ENCODE measurements around the gene CDK15.

The CDK15 gene

GRCh38 chr2:201880579-201880978, 74.2 kb downstream of the CDK15 start:
- DNase-seq, result no peak

- no peak for DNase-seq
Measured at GRCh38 chr2:201880993-201881611, 74.8 kb downstream of the CDK15 start.

GRCh38 chr2:201881741-201882140, 75.4 kb downstream of the CDK15 start:
- no peak for DNase-seq

- DNase-seq, result peak; percentile 4
Measured at GRCh38 chr2:201882353-201883090, 76.2 kb downstream of the CDK15 start.

GRCh38 chr2:201883606-201884369, 77.5 kb downstream of the CDK15 start:
- DNase-seq, result no peak

- no peak for DNase-seq
Measured at GRCh38 chr2:201886504-201886903, 80.2 kb downstream of the CDK15 start.

- DNase-seq, result no peak
Measured at GRCh38 chr2:201887773-201888425, 81.6 kb downstream of the CDK15 start.

GRCh38 chr2:201888426-201888800, 82.1 kb downstream of the CDK15 start:
- no peak for DNase-seq

GRCh38 chr2:201890453-201890852, 84.1 kb downstream of the CDK15 start:
- no peak for DNase-seq

- DNase-seq, result no peak
Measured at GRCh38 chr2:201891676-201892075, 85.3 kb downstream of the CDK15 start.

- DNase-seq, result no peak
Measured at GRCh38 chr2:201892516-201892915, 86.2 kb downstream of the CDK15 start.

- DNase-seq, result no peak
Measured at GRCh38 chr2:201900362-201900761, 94.0 kb downstream of the CDK15 start.

GRCh38 chr2:201901786-201902185, 95.4 kb downstream of the CDK15 start:
- DNase-seq, result no peak

GRCh38 chr2:201904538-201905420, 98.4 kb downstream of the CDK15 start:
- DNase-seq, result no peak

GRCh38 chr2:201906777-201907562, 100.6 kb downstream of the CDK15 start:
- no peak for DNase-seq

- no peak for DNase-seq
Measured at GRCh38 chr2:201907563-201907881, 101.2 kb downstream of the CDK15 start.

- no peak for DNase-seq
Measured at GRCh38 chr2:201908901-201909300, 102.6 kb downstream of the CDK15 start.

GRCh38 chr2:201909348-201909747, 103.0 kb downstream of the CDK15 start:
- no peak for DNase-seq

- DNase-seq, result no peak
Measured at GRCh38 chr2:201909961-201910361, 103.6 kb downstream of the CDK15 start.

- no peak for DNase-seq
Measured at GRCh38 chr2:201911372-201911771, 105.0 kb downstream of the CDK15 start.

- DNase-seq, result no peak
Measured at GRCh38 chr2:201913201-201913600, 106.9 kb downstream of the CDK15 start.

GRCh38 chr2:201915446-201915845, 109.1 kb downstream of the CDK15 start:
- DNase-seq, result no peak
